OCI-LY3 (cell line): ENCODE results near the gene BEGAIN.

ENCODE experiments used
- H2AFZ ChIP-seq: fragments of 200-600, 300-600 bp; shearing (Covaris generic); 2 replicates; pipeline ENCODE4 v1.6.0; 2014; ENCODE audit warnings: antibody characterized with exemption, low read depth, low read length
- H3K27ac ChIP-seq: fragments of 200-600, 300-600 bp; sonication (generic); 2 replicates; pipeline ENCODE4 v1.5.1; 2014; ENCODE audit warnings: mild to moderate bottlenecking, low read length, moderate library complexity, mixed read lengths
- H3K27me3 ChIP-seq: fragments of 200-600, 300-600 bp; sonication (generic); 2 replicates; pipeline ENCODE4 v1.6.1; 2014; ENCODE audit warnings: low read depth, low read length, mixed read lengths
- H3K36me3 ChIP-seq: fragments of 200-600, 300-600 bp; sonication (generic); replicated peaks from 2 replicates; pipeline ENCODE3; 2014; ENCODE audit warnings: low read depth, low read length, mixed read lengths
- H3K4me1 ChIP-seq: fragments of 300-600, 200-600 bp; sonication (generic); 2 replicates; pipeline ENCODE4 v1.6.1; 2014; ENCODE audit warnings: low read length, mixed read lengths
- H3K4me2 ChIP-seq: fragments of 200-600, 300-600 bp; sonication (generic); 2 replicates; pipeline ENCODE4 v1.6.1; 2014; ENCODE audit warnings: low read length, mixed read lengths
- H3K4me3 ChIP-seq: fragments of 300-600, 200-600 bp; sonication (generic); 2 replicates; pipeline ENCODE4 v1.5.1; 2014; ENCODE audit warnings: antibody characterized with exemption, mild to moderate bottlenecking, low read length, moderate library complexity
- H3K79me2 ChIP-seq: fragments of 300-600, 200-600 bp; shearing (Covaris generic); 2 replicates; pipeline ENCODE4 v1.6.1; 2014; ENCODE audit warnings: mild to moderate bottlenecking, low read length, mixed read lengths
- H3K9ac ChIP-seq: fragments of 300-600, 200-600 bp; shearing (Covaris generic); 2 replicates; pipeline ENCODE4 v1.6.0; 2014; ENCODE audit warnings: mild to moderate bottlenecking, low read length, moderate library complexity
- H3K9me3 ChIP-seq: fragments of 200-600, 300-600 bp; shearing (Covaris generic); 2 replicates; pipeline ENCODE4 v1.6.1; 2014; ENCODE audit warnings: low read length, mixed read lengths; ENCODE audit not compliant: insufficient read depth
- H4K20me1 ChIP-seq: fragments of 200-600, 300-600 bp; sonication (generic); 2 replicates; pipeline ENCODE4 v1.6.1; 2016; ENCODE audit warnings: low read length, mixed read lengths; ENCODE audit not compliant: insufficient read depth
- CTCF ChIP-seq: fragments of 200-600, 300-600 bp; sonication (generic); IDR thresholded peaks from 2 replicates; pipeline ENCODE4 v1.5.1; 2014; ENCODE audit warnings: antibody characterized with exemption, low read length, low read depth
- EZH2phosphoT487 ChIP-seq: fragments of 200-600 bp; shearing (Covaris generic); IDR thresholded peaks from 2 replicates; pipeline ENCODE4 v1.6.1; 2018; ENCODE audit warnings: antibody characterized with exemption, mixed run types, low read depth

BEGAIN gene

GRCh38 chr14:100487304-100487703 lies 99.9 kb downstream of the BEGAIN start:
- no peaks in the 10 kb centered on the region for H3K36me3 ChIP-seq
- H3K27ac ChIP-seq = no peak overlapping the region
- no peaks in the 10 kb centered on the region for H3K9me3 ChIP-seq
- H3K4me3 ChIP-seq = no peak overlapping the region
- no peak overlapping the region for H3K9ac ChIP-seq
- H3K4me1 ChIP-seq = peaks cover 22% of the 10 kb centered on the region
- H3K79me2 ChIP-seq = no peaks in the 10 kb centered on the region
- H3K27me3 ChIP-seq = peaks cover 3% of the 10 kb centered on the region; the same call in 1 of the 2 replicates
- peaks cover 19% of the 10 kb centered on the region; the same call in 1 of the 2 replicates for H4K20me1 ChIP-seq
- no peak overlapping the region for H2AFZ ChIP-seq
- no peak overlapping the region for H3K4me2 ChIP-seq
- TF ChIP-seq CTCF (no peak), EZH2phosphoT487 (no peak)
